HG03060 (cell line): ENCODE results near the gene HS6ST1.

Experiments
- ATAC-seq: cut with Tn5 transposase; IDR thresholded peaks from one replicate; pipeline ENCODE4 v1.9.1; 2021; ENCODE audit warnings: low read depth, moderate number of reproducible peaks; ENCODE audit not compliant: unreplicated experiment

HS6ST1 gene

DNA sequence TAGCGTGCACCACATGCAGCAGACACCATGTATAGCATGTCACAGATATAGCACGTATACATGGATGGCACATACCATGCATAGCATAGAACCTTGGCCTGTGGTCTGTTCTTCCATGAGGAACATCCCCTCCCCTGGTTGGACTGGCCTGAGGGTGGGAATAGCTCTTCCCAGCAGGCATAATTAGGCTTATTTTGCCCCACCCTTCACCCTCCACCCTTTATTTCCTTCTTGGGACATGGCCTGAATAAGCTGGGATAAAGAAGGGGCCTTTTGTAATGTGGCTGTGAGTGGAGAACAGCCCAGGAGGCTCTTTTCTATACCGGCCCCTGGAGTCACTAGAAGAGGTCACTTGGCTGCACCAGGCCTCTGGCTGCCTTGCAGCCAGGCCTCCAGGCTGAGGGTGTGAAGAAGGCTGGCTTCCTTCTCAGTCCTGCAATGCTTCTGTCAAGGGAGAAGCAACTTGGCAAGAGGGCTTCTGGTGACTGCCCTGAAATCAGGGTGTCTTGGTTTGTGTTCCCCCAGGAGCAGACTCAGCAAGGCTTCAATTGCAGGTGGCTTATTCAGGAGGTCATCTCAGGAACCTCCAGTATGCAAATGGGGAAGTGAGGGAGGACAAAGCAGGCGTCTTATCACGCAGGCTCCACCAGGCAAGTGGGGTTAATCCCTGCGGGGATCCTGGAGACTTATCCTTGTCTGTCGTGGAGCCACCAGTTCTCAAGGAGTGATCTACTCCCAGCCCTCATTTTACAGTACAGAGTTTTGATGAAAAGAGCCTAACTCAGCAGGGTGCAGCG lies 68.2 kb downstream of the HS6ST1 start:
- no peak for ATAC-seq

- ATAC-seq, result no peak
Observed at GRCh38 chr2:128249555-128249954, 69.1 kb downstream of the HS6ST1 start.

DNA sequence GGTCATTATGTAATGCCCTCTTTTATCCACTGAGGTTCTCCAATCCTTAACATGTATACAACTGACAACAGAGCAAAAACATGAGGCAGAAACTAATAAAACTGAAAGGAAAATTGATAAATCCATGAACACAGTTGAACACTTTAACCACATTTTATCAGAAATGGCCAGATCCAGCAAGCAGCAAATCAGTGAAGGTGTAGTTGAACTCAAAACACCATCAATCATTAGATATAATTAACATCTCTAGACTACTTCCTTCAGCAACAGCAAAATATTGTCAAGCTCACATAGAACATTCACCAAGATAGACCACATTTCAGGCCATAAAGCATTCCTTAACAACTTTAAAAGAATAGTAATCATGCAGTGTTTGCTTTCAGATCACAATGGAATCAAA lies 72.9 kb downstream of the HS6ST1 start:
- ATAC-seq, result no peak

GRCh38 chr2:128241896-128242295 lies 76.8 kb downstream of the HS6ST1 start:
- no peak for ATAC-seq

- no peak for ATAC-seq
Observed at GRCh38 chr2:128237911-128238697, 80.6 kb downstream of the HS6ST1 start.

GRCh38 chr2:128237081-128237534 lies 81.6 kb downstream of the HS6ST1 start:
- no peak for ATAC-seq

- ATAC-seq, result no peak
Observed at GRCh38 chr2:128236491-128237035, 82.1 kb downstream of the HS6ST1 start.

DNA sequence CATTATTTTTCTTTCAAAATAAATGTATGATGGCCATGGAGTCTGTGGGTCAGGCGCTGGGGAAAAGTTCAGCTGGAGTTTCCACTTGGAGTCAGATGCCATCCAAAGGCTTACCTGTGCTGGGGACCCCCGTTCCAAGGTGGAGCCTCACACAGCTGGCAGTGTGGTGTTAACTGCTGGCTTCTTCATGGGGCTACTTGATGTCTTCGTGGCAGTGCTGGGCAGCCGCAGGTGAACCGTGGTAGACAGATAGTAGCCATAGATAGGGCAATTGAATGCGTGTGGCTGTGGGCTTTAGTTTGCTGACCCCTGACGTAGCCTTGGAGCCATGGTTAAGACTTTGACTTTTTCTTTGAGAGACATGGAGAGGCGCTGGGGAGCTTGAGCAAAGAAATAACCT lies 83.1 kb downstream of the HS6ST1 start:
- ATAC-seq, result no peak

DNA sequence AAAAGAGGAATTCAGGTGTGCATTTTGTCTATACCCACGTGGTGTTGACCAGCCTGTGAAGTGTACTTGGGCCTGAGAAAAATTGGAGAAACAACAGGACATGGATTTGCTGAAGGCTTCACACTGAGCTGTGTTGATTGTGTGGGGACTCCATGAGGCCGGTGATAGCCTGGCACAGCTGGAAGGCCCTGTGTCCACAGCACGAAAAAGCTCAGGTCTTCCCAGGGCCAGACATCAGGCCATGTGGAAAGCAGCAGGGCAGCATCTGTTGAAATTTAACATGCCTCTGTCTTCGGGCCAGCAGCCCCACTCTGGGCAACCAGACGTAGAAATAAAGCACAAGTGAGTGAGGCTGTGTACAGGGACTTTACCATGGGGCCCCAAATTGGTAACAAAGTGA lies 84.1 kb downstream of the HS6ST1 start:
- no peak for ATAC-seq

- no peak for ATAC-seq
Observed at GRCh38 chr2:128233790-128234395, 84.8 kb downstream of the HS6ST1 start.

DNA sequence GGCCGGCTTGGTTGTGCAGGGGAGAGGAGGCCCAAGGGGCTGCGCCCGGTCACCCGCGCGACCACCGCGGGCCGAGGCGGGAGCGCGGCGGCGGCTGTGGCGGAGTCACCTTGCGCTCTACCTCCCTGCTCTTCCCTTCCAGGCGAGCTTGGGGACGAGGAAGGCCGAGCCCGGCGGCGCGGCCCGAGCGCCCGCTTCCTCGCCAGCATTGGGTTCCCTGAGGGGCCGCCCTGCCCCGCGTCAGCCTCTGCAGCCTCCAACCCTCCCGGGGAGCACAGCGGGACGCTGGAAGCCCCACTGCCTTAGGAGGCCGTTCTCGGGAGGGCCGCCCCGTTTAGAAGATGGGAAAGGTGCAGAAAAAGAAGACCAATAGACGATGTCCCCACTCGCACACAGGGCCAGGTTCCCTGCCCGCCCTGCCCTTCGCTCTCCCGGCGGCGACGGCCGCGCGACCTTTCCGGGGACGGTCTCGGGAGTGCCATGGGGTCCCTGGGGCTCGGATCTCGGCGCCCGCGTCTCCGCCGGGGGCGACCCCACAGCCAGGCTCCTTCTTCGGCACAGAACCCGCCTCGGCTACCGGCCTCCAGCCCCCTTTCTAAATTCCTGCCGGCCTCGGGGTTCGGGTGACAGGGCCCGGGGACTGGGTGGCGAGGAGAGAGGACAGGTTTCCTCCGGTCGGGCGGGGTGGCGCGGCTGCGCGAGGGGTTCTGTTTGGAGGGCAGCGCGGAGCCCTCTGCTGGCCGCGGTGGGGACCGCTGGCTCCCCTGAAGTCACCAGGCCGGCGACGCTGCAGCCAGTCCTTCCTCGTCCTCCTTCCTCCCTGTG lies 85.5 kb downstream of the HS6ST1 start:
- peak; percentile 82 for ATAC-seq

DNA sequence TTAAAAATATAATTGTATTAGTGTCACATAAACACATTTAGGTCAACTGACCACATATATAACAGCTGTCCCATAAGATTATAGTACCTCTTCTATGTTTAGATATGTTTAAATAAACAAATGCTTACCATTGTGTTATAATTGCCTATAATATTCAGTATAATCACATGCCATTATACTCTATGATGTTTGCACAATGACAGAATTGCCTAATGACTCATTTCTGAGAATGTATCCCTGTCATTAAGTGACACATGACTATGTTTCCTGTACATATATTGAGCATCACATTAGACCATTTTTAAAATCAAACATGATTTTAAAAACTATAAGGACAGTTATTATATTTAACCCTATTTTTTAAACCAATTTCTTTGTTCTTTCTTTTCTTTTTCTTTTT lies 89.8 kb downstream of the HS6ST1 start:
- no peak for ATAC-seq

- no peak for ATAC-seq
Observed at GRCh38 chr2:128227862-128228261, 90.8 kb downstream of the HS6ST1 start.

DNA sequence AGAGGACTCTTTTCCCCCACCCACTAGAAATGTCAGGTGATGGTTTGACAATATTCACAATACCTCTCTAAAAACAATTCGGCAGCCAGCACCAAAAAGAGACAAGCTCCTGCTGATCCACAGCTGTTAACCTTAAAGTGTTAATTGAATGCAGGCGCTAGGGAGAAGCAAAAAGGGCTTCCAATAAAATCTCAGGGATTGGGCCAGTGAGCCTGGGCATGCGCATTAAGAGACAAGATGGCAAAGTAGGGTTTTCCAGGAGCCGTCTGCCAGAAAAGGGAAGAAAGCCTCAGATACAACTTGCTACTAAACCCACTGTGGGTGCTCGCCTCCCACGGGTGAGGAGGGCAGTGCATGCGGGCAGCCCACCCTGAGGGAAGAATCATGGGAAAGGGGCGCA lies 98.8 kb downstream of the HS6ST1 start:
- ATAC-seq, result no peak

DNA sequence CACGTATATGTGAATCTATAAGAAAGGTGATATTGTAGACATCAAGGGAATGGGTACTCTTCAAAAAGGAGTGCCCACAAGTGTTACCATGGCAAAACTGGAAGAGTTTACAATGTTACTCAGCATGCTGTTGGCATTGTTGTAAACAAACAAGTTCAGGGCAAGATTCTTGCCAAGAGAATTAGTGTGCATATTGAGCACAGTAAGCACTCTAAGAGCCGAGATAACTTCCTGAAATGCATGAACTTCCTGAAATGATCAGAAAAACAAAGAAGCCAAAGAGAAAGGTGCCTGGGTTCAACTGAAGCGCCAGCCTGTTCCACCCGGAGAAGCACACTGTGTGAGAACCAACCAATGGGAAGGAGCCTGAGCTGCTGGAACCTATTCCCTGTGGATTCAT lies 101.0 kb downstream of the HS6ST1 start:
- no peak for ATAC-seq

- ATAC-seq, result no peak
Observed at GRCh38 chr2:128215897-128216642, 102.6 kb downstream of the HS6ST1 start.
